ENCODE results near the gene ATP11C. TPM values are rescaled to one million over a fixed set of nuclear protein-coding genes. Genes with fewer than 3 reads are reported as not detected.

Gene ATP11C
- total RNA-seq, 1 donor from 2014 or later, result 47.2 TPM

DNA sequence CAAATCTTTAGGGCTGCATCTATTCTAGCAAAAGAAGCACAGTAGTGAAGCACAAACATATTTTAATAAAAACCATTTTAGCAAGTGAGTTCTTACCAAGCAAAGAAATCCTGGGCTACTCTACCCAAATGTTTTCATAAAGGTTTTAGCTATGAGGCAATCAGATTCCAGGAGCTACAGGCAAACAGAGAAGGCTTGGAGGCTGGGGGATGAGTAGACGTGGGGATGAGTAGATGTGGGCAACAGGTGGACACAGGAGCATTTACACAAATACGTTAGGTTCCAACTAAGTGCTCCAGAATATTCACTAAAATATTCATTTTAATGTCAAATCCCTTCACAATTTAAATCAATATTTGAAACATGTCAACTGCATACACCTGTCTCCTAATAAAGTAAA, 34.5 kb downstream of the ATP11C start:
- peaks cover 2% of the 10 kb centered on the region for H3K4me1 Mint-ChIP-seq (ENCODE audit: low read depth, unreplicated experiment)
- H3K4me3 Mint-ChIP-seq (ENCODE audit: unreplicated experiment), result no peak overlapping the region
- TF ChIP-seq CTCF (IDR thresholded peaks at IDR 0.05; ENCODE audit: partially characterized antibody, unreplicated experiment), result no peak
- DNase-seq, result no peak
- H3K27me3 Mint-ChIP-seq (ENCODE audit: unreplicated experiment), result peaks cover 1% of the 10 kb centered on the region
- H3K36me3 Mint-ChIP-seq (ENCODE audit: unreplicated experiment), result no peaks in the 10 kb centered on the region
- H3K9me3 Mint-ChIP-seq (ENCODE audit: unreplicated experiment), result no peaks in the 10 kb centered on the region
- no peak overlapping the region for H3K27ac Mint-ChIP-seq (ENCODE audit: unreplicated experiment)

- no peak overlapping the region for H3K27ac Mint-ChIP-seq (ENCODE audit: unreplicated experiment)
- no peaks in the 10 kb centered on the region for H3K27me3 Mint-ChIP-seq (ENCODE audit: unreplicated experiment)
- no peaks in the 10 kb centered on the region for H3K9me3 Mint-ChIP-seq (ENCODE audit: unreplicated experiment)
- no peak for DNase-seq
- H3K4me3 Mint-ChIP-seq (ENCODE audit: unreplicated experiment), result no peak overlapping the region
- no peaks in the 10 kb centered on the region for H3K36me3 Mint-ChIP-seq (ENCODE audit: unreplicated experiment)
- no peak for TF ChIP-seq CTCF (IDR thresholded peaks at IDR 0.05; ENCODE audit: partially characterized antibody, unreplicated experiment)
- no peaks in the 10 kb centered on the region for H3K4me1 Mint-ChIP-seq (ENCODE audit: low read depth, unreplicated experiment)
Observed at GRCh38 chrX:139892512-139892911, 40.3 kb downstream of the ATP11C start.

DNA sequence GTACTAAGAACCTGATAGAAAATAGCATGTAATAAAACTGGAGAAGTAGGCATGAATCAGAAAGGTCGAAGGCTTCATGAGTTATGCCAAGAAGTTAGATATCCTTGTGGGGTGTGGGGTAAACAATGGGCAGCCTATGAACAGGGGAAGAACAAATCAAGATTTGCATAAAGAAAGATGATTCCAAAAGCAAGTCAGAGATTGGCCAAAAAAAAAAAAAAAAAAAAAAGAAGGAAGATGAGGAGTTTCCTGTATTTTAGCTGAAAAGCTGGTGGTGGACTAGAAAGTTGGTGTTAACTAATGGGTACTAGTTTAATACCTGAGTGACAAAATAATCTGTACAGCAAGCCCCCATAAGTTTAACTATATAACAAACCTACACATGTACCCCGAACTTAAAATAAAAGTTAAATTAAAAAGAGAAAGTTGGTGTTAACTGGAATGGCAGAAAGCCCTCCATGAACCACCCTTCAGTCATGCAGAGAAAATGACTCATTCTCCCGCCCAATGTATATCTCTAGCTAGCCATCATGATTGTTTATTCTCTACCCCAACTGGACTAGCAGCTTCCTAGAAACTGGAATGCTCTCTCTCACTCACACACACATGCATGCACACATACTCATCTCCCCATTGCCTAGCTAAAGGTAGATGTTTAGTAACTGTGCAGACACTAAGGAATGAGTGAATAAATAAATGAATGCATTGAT, 41.7 kb downstream of the ATP11C start:
- no peaks in the 10 kb centered on the region for H3K36me3 Mint-ChIP-seq (ENCODE audit: unreplicated experiment)
- H3K4me1 Mint-ChIP-seq (ENCODE audit: low read depth, unreplicated experiment), result no peaks in the 10 kb centered on the region
- DNase-seq, result no peak
- H3K27me3 Mint-ChIP-seq (ENCODE audit: unreplicated experiment), result no peaks in the 10 kb centered on the region
- no peak overlapping the region for H3K4me3 Mint-ChIP-seq (ENCODE audit: unreplicated experiment)
- H3K27ac Mint-ChIP-seq (ENCODE audit: unreplicated experiment), result no peak overlapping the region
- H3K9me3 Mint-ChIP-seq (ENCODE audit: unreplicated experiment), result no peaks in the 10 kb centered on the region
- TF ChIP-seq CTCF (IDR thresholded peaks at IDR 0.05; ENCODE audit: partially characterized antibody, unreplicated experiment), result no peak

- no peaks in the 10 kb centered on the region for H3K9me3 Mint-ChIP-seq (ENCODE audit: unreplicated experiment)
- H3K36me3 Mint-ChIP-seq (ENCODE audit: unreplicated experiment), result no peaks in the 10 kb centered on the region
- no peak overlapping the region for H3K4me3 Mint-ChIP-seq (ENCODE audit: unreplicated experiment)
- no peak overlapping the region for H3K27ac Mint-ChIP-seq (ENCODE audit: unreplicated experiment)
- H3K4me1 Mint-ChIP-seq (ENCODE audit: low read depth, unreplicated experiment), result no peaks in the 10 kb centered on the region
- no peaks in the 10 kb centered on the region for H3K27me3 Mint-ChIP-seq (ENCODE audit: unreplicated experiment)
- no peak for TF ChIP-seq CTCF (IDR thresholded peaks at IDR 0.05; ENCODE audit: partially characterized antibody, unreplicated experiment)
- no peak for DNase-seq
Observed at GRCh38 chrX:139889760-139890159, 43.1 kb downstream of the ATP11C start.

GRCh38 chrX:139883984-139884383, 48.9 kb downstream of the ATP11C start:
- no peak for TF ChIP-seq CTCF (IDR thresholded peaks at IDR 0.05; ENCODE audit: partially characterized antibody, unreplicated experiment)
- no peaks in the 10 kb centered on the region for H3K9me3 Mint-ChIP-seq (ENCODE audit: unreplicated experiment)
- no peaks in the 10 kb centered on the region for H3K27me3 Mint-ChIP-seq (ENCODE audit: unreplicated experiment)
- peaks cover 1% of the 10 kb centered on the region for H3K4me1 Mint-ChIP-seq (ENCODE audit: low read depth, unreplicated experiment)
- H3K27ac Mint-ChIP-seq (ENCODE audit: unreplicated experiment), result no peak overlapping the region
- no peaks in the 10 kb centered on the region for H3K36me3 Mint-ChIP-seq (ENCODE audit: unreplicated experiment)
- H3K4me3 Mint-ChIP-seq (ENCODE audit: unreplicated experiment), result no peak overlapping the region
- no peak for DNase-seq
